HG03066 (cell line): ENCODE results near the gene CYSRT1.
A peak's percentile ranks its signal among the peaks of the same experiment; 100 is the strongest.

Experiments
- ATAC-seq: cut with Tn5 transposase; IDR thresholded peaks from one replicate; pipeline ENCODE4 v1.9.1; 2021; ENCODE audit warnings: low read depth; ENCODE audit not compliant: unreplicated experiment

The CYSRT1 gene

DNA sequence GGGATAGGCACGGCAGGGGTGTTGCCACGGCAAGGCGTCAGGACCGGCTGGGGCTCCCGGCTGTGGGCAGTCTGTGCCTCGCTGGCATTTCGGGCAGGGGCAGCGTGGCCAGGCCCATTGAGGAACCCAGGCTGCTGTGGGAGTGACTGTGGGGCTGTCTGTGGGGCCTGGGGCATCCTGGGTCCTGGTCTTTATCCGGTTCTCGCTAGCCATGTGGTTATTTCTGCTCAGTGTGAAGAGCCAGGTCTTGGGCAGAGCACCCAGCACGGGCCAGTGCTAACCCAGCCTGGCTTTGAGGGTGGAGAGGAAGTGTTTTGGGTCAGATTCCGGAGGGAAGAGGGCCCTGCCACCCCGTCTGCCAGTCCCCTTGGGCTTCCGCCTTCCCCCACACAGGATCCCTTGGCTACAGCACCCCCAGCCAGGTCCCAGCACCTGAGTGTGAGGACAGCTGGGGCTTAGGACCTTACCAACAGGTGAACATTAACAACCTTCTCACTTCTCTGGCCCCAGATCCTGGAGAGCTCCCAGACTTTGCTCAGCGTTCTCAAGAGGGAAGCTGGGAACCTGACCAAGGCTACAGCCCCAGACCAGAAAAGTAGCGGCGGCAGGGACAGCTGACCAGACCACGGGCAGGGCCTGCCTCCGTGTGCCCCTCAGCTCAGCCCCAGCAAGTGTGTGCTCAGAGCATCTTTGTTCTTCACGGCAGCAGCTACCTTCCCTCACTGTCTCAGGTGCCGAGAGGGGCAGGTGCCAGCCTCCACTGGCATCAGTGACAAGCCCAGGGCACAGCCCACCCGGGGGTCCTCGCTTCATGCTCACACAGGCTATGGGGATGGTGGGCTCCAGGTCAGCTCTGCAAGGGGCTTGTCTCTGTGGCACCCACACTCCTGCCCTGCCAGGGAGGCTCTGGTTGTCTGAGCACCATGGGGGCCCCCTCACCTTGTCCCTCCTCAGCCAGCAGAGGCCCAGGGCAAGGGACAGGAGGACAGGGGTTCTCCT, 35.4 kb upstream of the CYSRT1 start:
- ATAC-seq = no peak

GRCh38 chr9:137190315-137190856, 34.6 kb upstream of the CYSRT1 start:
- no peak for ATAC-seq

DNA sequence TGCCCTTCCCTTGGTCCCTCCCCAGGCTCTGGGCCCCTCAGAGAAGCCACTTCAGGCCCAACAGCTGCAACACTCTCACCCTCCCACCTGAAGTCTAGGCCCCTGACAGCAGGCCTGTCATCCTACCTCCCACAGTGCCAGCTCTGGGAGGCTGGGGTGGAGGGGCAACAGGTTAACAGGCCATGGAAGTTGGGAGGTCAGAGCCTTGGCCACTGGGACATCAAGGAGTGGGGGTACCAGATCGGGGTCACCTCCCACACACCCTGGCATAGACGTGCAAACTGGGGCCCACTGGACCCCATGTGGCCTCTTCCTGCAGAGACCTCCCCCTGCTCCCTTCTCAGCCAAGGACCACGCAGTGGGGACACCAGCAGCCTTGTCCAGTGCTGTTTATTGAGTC, 33.7 kb upstream of the CYSRT1 start:
- ATAC-seq = no peak

DNA sequence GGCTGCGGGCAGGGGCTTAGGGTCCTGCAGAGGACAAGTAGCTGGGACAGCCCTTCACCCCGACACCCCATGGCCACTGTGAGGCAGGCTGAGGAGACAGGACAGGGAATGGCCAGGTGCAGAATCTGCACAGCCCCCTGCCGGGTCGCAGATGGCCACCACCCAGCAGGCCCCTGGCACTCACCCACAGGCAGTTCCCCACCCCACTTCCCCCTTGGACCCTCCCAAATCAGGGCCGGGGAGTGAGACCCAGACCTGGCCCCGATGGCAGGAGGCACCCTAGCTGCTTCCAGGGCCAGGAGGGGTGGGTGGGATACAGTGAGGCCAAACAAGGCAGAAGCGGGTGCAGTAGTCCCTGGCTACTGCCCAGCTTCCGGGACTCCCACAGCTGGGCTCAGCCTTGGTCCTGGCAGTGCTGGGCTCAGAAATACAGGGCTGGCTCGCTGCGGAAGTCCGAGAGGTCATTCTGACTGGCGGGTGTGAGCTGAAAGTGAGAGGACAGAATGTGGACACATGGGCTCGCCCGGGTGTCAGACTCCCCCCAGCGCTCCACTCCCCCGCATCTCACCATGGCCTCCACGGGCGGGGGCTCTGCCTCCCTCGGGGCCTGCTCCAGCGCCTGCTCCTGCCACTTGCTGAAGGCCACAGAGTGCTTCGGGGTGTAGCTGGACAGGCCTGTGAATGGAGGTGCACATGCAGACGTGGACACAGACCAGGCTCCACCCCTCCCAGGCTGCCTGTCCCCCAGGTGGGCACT, 33.1 kb upstream of the CYSRT1 start:
- ATAC-seq = no peak

DNA sequence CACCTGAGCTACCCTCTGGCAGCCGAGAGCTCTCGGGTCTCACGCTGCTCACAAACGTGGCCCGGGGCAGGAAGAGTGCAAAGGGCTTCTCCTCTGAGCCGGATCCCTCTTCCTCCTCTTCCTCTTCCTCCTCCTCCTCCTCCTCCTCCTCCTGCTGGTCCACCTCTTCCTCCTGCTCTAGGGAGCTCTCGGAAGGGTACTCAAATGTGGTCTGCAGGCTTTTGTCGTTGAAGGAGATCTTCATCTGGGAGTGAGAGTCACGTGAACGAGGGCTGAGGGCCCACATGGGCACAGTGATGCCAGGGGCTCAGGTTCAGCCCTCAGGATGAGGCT, 32.6 kb upstream of the CYSRT1 start:
- ATAC-seq = no peak

DNA sequence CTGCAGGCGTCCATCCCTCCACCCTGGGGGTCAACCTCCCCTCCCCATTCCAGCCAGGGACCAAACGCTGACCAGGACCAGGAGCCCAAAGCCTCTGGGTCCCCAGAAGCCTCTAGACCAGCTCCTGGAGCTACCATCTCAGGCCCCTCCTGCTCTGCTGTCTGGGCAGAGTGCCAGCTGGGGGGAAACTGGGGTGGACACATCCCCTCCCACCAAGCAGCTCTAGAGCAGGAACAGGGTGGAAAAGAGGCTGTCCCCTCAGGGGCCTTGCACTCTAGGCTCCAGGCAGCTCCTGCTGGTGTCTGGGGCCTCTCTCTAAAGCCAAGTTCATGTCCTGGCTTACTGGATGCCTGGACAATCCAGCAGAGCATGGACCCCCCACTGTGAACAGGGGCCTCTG, 32.1 kb upstream of the CYSRT1 start:
- no peak for ATAC-seq

- no peak for ATAC-seq
These were observed 31.2 kb upstream of the CYSRT1 start for GRCh38 chr9:137193771-137194170.

GRCh38 chr9:137194388-137194787, 30.6 kb upstream of the CYSRT1 start:
- ATAC-seq = no peak

GRCh38 chr9:137194909-137195308, 30.1 kb upstream of the CYSRT1 start:
- no peak for ATAC-seq

GRCh38 chr9:137195525-137196220, 29.3 kb upstream of the CYSRT1 start:
- no peak for ATAC-seq

- no peak for ATAC-seq
These were observed 26.7 kb upstream of the CYSRT1 start for GRCh38 chr9:137198051-137198901.

- ATAC-seq = no peak
These were observed 26.1 kb upstream of the CYSRT1 start for GRCh38 chr9:137198902-137199283.

DNA sequence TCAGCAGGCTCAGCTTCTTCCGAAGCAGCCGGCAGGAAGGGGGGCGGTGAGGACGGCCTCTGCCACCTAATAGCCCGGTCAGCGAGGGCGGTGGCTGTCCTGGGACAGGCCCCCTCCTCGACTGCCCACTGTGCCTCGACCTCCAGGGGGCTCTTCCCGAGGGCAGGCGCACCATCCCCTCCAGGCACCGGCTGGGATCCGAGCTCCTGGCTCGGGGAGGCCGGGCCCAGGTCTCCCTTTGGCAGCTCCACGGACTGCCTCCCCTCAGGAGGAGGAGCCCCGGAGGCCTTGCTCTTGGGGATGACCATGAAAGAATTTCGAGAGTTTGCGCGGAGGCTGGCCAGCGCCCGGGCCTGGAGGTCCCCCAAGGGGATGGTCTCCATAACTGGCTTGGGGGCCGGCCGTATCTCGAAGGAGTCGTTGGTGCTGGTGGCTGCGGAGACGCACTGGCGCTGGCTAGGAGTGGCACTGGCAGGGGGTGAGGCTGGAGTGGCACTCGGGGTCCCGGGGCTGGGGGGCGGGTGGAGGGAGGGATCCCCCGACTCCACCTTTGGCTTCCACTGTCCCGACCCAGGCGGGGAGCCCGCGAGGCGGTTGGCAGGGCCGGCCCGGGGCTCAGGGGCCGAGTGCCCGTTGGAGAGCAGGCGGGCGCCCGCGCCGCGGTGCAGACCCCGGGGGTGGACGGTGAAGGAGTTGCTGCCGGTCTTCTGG, 25.4 kb upstream of the CYSRT1 start:
- no peak for ATAC-seq

DNA sequence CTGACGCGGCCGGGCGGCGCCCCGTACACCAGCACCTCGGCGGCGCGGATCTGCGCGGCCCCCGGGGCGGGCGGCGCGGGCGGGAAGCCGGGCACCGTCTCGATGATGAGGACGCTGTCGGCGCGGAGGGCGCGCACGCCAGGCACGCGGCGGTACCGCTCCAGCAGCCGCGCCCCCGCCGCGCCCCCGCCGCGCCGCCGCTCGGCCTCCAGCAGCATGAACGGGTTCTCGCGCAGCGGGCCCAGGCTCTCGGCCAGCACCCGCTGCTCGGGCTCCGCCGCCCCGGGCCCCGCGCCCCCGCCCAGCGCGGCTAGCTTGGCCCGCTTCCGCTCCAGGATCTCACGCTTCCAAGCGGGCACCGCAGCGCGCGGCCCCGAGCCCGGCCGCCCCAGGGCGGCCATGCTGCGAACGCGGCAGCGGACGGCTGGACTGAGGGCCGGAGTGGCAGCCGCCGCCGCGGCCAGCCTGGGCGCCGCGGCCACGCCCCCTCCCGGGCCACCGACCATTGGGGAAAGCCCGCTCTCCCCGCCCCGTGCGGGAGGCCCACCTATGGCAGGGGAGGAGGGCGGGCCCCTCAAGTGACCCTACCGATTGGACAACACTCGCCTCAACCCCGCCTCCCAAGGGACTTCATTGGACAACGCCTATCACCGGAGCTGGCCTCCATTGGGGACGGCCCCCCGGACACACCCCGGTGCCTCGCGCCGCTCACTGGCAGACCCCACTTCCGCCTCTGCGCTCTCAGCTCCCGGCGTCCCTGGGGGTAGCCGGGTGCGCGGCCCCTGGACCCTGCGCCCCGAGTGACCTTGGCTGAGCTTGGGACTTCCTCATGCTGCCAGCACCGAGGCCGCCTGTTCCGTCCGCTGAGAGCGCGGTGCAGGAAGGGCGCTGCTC, 24.4 kb upstream of the CYSRT1 start, which contains the start of gene TPRN:
TPRN (minus strand) TSS at position 431 of the 894 bp plus-strand sequence; CDS start at position 401, 30 bp downstream.
- ATAC-seq = peak; percentile 92

- no peak for ATAC-seq
These were observed 23.6 kb upstream of the CYSRT1 start for GRCh38 chr9:137201205-137201868.

GRCh38 chr9:137202966-137203365, 22.0 kb upstream of the CYSRT1 start:
- ATAC-seq = no peak

DNA sequence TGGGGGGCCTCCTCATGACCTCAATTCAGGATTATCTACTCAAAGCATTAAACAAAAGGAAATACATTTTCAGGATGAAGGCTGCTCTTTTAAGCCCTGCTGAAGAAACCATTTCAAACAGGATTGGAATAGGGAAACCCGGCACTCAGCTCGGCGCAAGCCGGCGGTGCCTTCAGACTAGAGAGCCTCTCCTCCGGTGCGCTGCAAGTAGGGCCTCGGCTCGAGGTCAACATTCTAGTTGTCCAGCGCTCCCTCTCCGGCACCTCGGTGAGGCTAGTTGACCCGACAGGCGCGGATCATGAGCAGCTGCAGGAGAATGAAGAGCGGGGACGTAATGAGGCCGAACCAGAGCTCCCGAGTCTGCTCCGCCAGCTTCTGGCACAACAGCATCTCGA, 20.2 kb upstream of the CYSRT1 start:
- ATAC-seq = no peak
